Measurements from ENCODE around the gene MGAT4C.

Gene MGAT4C

DNA sequence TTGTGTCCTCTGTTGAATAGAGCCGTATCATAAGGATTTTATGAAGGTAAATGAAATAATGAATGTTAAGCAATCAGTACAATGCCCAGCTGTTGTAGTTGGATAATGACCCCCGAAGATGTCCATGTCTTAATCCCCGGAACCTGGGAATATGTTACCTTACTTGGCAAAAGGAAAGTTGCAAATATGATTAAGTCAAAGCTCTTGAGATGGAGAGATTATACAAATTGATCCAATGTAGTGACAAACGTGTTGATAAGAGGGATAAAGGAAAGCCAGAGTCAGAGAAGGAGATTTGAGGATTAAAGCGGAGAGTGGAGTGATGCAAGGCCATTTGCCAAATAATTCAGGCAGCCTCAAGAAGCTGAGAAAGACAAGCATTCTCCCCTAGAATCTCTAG is 19.2 kb upstream of the MGAT4C start:
- TF ChIP-seq, protein P1, sequence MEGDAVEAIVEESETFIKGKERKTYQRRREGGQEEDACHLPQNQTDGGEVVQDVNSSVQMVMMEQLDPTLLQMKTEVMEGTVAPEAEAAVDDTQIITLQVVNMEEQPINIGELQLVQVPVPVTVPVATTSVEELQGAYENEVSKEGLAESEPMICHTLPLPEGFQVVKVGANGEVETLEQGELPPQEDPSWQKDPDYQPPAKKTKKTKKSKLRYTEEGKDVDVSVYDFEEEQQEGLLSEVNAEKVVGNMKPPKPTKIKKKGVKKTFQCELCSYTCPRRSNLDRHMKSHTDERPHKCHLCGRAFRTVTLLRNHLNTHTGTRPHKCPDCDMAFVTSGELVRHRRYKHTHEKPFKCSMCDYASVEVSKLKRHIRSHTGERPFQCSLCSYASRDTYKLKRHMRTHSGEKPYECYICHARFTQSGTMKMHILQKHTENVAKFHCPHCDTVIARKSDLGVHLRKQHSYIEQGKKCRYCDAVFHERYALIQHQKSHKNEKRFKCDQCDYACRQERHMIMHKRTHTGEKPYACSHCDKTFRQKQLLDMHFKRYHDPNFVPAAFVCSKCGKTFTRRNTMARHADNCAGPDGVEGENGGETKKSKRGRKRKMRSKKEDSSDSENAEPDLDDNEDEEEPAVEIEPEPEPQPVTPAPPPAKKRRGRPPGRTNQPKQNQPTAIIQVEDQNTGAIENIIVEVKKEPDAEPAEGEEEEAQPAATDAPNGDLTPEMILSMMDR (IDR thresholded peaks at IDR 0.05; ENCODE audit: insufficient read depth, low read depth, low read length, missing control alignments) = no peak
- no peak overlapping the region for H3K4me3 ChIP-seq (ENCODE audit: low read depth, low read length)
- DNase-seq (ENCODE audit: low read depth) = no peak

DNA sequence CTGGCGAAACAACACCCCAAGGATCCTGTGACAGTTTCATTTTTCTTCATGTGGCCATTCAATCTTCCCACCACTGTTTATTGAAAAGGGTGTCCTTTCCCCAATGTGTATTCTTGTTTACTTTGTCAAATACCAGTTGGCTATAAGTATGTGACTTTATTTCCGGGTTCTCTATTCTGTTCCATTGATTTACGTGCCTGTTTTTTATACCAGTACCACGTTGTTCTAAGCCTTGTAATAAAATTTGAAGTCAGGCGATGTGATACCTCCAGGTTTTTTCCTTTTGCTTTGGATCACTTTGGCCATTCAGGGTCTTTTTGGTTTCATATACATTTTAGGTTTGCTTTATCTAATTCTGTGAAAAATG is 9.1 kb upstream of the MGAT4C start:
- DNase-seq (ENCODE audit: low read depth) = no peak
- TF ChIP-seq, protein P1 (IDR thresholded peaks at IDR 0.05; ENCODE audit: insufficient read depth, low read depth, low read length, missing control alignments) = no peak
- H3K4me3 ChIP-seq (ENCODE audit: low read depth, low read length) = no peak overlapping the region

DNA sequence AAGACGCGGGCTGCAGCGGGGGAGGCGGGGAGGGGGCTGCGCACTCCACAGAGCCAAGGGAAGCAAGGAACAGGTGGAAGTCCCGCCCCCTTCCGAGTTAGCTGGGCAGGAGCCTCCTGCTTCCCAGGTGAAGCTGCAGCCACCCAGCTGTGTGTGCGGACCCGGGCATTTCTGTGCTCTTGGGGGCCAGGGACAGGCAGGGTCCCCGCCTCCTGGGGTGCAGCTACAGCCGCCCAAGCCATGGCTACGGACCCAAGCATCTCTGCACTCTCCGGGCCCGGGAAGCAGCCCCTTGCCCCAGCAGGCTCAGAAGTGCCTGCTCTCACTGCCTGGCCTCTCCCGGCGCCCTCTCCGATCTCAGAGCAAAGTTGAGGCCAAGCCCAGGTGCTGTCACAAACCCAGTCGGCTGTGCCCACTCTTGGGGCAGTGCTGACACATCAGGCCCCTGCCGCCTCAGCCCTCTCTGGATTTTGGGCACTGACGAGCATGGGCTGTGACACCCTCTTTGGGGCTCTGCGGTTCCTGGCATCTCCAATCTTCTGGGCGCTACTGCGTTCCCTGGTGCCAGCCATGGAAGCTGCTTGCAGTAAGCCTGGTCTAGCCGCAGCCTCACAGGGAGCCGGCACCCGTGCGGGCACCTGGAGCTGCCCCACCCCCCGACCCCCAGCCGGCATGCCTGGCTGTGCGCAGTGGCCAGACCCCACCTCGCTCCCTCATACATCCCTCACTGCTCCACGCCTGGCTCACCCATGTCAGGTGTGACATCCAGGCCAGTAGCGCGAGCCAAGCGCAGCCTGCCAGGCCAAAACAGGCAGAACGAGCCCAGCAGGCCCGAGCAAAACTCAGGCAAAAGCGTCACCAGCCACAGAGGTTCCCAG is 8.5 kb upstream of the MGAT4C start:
- DNase-seq (ENCODE audit: low read depth) = no peak
- H3K4me3 ChIP-seq (ENCODE audit: low read depth, low read length) = no peak overlapping the region
- TF ChIP-seq, protein P1 (IDR thresholded peaks at IDR 0.05; ENCODE audit: insufficient read depth, low read depth, low read length, missing control alignments) = no peak

DNA sequence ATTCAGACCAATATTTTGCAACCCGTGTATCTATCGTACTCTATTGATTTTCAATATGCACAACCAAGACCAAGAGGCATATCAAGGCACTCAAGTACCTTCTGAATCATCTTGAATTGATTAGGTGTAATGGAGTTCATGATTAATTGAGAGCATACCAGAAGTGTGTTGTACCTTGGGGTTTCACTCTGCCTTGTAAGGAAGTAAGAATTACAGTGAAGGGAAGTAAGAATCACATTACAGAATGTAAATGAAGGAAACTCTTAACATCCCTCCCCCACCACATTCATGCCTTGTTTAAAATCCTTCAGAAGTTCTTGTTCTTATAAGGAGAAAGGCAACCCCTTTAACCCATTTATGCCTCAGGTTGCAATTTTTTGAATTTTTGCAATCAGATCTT is 5.4 kb upstream of the MGAT4C start:
- DNase-seq (ENCODE audit: low read depth) = no peak
- H3K4me3 ChIP-seq (ENCODE audit: low read depth, low read length) = no peak overlapping the region
- TF ChIP-seq, protein P1 (IDR thresholded peaks at IDR 0.05; ENCODE audit: insufficient read depth, low read depth, low read length, missing control alignments) = no peak

DNA sequence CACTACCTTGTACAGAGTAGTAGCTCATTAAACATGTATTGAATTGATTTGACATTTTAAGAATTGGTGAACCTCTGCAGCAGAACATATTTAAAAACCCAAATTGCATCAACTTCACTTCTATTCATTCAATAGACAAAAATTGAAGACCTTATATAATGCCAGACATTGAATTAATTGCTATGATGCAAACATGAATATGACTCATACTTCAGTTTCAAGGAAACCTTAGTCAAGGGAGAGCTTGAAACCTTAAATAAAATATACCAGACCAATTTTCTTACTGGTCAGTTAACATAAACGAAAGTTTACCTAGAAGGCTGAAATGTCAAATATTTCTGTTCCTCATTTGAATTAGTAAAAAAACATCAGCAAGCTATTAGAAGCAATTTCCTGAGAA is 5.0 kb upstream of the MGAT4C start:
- TF ChIP-seq, protein P1 (IDR thresholded peaks at IDR 0.05; ENCODE audit: insufficient read depth, low read depth, low read length, missing control alignments) = no peak
- no peak overlapping the region for H3K4me3 ChIP-seq (ENCODE audit: low read depth, low read length)
- no peak for DNase-seq (ENCODE audit: low read depth)

DNA sequence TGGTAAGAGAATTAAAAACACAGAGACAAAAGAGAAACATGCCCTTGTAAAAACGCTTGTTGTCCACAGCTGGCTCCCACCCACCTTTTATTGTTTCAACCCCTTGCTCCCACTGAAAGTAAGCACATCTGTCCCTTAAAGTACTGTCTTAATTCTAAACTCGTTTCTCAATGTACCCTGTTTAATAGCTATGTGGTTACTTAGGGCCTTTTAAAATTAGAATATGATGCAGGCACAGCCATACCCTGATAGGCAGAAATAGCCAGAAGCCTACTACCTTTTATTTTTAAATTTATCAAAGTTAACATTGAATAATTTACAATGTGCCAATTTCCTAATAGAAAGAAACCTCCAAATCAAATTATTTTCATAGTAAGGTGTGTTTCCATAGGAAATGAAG is 4.0 kb upstream of the MGAT4C start:
- TF ChIP-seq, protein P1 (IDR thresholded peaks at IDR 0.05; ENCODE audit: insufficient read depth, low read depth, low read length, missing control alignments) = no peak

DNA sequence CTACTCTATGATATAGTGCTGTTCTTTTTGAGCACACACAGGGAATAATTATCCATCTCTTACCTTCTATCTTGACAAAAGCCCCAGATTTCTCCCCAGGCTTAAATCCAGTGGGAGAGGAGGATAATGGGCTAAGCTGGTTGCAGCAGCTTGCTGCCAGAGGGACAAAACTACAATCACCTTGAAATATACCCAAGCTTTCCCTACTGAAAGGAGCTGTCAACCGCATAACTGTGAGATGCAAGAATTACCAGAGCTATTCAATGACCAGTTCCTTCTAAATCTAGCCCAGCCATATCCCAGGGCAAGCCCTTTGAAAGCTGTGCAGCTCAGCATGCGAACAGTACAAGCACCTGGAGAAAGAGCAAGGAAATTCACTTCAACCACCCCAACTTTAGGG is 943 bp upstream of the MGAT4C start:
- no peak overlapping the region for H3K4me3 ChIP-seq (ENCODE audit: low read depth, low read length)
- no peak for DNase-seq (ENCODE audit: low read depth)
- TF ChIP-seq, protein P1 (IDR thresholded peaks at IDR 0.05; ENCODE audit: insufficient read depth, low read depth, low read length, missing control alignments) = no peak

More for the DNA sequence above, 4.0 kb upstream of the MGAT4C start:
- DNase-seq (ENCODE audit: low read depth) = no peak
- H3K4me3 ChIP-seq (ENCODE audit: low read depth, low read length) = no peak overlapping the region

Measured in GM12865 (cell line).